GM12865 (cell line): ENCODE data around the gene GIMD1.
"Not testable (repeated sequence)": the region's sequence is repeated elsewhere in the genome, so short reads cannot be mapped to it uniquely, and the experiment has no call there.

Source experiments
- DNase-seq: peaks from one replicate; pipeline ENCODE4 v3.0.0; 2010; ENCODE audit warnings: low read depth
- H3K4me3 ChIP-seq: 2 replicates; pipeline ENCODE4 v1.5.1; 2011; ENCODE audit warnings: mild to moderate bottlenecking, low read depth, low read length, control low read depth
- CTCF ChIP-seq: IDR thresholded peaks from 2 replicates; pipeline ENCODE4 v1.5.1; 2011; ENCODE audit warnings: low read length, control low read depth, low read depth, inconsistent platforms; ENCODE audit not compliant: insufficient read depth; ENCODE audit errors: missing control alignments

GIMD1 gene

GRCh38 chr4:106368678-106369077, at the start of gene GIMD1:
GIMD1 (minus strand) TSS chr4:106368778; CDS start chr4:106367435, 1,343 bp downstream.
- no peak within 1 kb of the TSS for H3K4me3 ChIP-seq
- no peak for TF ChIP-seq CTCF
- no peak for DNase-seq

- no peak for TF ChIP-seq CTCF
- H3K4me3 ChIP-seq: no peak overlapping the region
- no peak for DNase-seq
Observed at GRCh38 chr4:106414366-106414765, 45.8 kb upstream of the GIMD1 start.

DNA sequence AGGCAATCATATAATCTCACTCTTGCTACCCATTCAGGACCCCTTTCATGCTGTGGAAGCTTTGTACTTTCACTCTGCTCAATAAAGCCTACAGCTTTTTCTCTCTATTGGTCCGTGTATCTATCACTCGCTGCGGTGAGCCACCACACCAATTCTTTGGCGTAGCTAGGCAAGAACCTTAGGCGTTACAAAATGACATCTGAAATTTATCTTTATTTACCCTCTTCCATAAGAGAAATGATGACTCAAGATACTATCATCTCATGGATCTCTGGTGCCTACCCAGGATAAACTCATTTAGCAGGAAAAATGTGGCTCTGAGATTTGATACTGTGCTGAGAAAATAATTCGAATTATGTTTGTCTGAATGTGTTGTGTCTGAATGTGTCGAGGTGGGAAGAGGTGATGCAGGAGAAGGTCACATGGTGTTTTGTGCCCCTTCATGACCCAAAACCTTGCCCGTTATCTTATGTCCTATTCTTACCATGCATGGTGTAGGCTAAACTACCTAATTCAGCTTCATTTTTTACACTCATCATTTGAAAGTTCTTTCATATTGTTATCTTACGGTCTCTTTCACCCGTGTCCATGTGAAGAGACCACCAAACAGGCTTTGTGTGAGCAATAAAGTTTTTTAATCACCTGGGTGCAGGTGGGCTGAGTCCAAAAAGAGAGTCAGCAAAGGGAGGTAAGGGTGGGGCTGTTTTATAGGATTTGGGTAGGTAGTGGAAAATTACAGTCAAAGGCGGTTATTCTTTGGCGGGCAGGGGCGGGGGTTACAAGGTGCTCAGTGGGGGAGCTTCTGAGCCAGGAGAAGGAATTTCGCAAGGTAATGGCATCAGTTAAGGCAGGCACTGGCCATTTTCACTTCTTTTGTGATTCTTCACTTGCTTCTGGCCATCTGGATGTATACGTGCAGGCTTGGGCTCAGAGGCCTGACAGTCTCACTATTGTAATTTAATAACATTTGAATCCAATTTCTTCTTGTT, 41.6 kb upstream of the GIMD1 start:
- no peak for DNase-seq
- H3K4me3 ChIP-seq: no peak overlapping the region
- no peak for TF ChIP-seq CTCF

DNA sequence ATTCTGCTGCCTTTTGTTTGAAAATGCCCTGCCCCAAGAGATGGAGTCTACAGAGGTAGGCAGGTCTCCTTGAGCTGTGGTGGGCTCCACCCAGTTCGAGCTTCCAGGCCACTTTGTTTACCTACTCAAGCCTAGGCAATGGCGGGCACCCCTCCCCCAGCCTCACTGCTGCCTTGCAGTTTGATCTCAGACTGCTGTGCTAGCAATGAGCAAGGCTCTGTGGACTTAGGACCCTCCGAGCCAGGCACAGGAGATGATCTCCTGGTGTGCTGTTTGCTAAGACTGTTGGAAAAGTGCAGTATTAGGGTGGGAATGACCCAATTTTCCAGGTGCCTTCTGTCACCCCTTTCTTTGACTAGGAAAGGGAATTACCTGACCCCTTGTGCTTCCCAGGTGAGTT, 39.4 kb upstream of the GIMD1 start:
- not testable (repeated sequence) for DNase-seq, H3K4me3 ChIP-seq

DNA sequence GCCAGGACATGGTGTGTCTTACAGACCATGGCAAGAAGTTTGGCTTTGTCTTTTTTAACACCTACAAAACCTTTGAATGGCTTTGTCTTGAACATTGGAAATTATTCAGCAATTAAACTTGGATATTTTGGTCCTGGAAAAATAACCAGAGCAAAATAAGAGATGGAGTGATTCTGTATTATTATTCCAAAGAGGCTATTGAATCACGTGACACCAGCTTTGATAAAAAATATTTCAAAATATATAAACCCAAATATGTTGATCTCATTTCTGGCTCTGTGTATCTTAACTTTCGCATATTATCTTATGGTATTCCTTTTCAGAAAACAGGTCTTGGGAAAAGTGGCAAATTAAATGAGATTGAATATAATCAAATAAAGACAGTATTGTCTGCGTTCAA, 32.6 kb upstream of the GIMD1 start:
- TF ChIP-seq CTCF: no peak
- H3K4me3 ChIP-seq: no peak overlapping the region
- no peak for DNase-seq

GRCh38 chr4:106398898-106399297, 30.3 kb upstream of the GIMD1 start:
- not testable (repeated sequence) for DNase-seq, H3K4me3 ChIP-seq

DNA sequence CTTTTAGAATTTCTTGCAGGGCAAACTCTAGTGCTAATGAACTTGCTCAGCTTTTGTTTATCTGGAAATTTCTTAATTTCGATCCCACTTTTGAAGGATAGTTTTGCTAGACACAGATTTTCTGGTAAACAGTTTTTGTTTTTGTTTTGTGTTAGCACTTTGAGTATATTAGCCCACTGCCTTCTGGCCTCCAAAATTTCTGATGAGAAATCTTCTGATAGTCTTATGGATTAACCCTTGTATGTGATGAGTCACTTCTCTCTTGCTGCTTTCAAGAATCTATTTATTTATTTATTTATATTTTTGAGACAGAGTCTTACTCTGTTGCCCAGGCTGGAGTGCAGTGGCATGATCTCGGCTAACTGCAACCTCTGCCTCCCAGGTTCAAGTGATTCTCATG, 27.0 kb upstream of the GIMD1 start:
- H3K4me3 ChIP-seq: no peak overlapping the region
- no peak for DNase-seq
- no peak for TF ChIP-seq CTCF

DNA sequence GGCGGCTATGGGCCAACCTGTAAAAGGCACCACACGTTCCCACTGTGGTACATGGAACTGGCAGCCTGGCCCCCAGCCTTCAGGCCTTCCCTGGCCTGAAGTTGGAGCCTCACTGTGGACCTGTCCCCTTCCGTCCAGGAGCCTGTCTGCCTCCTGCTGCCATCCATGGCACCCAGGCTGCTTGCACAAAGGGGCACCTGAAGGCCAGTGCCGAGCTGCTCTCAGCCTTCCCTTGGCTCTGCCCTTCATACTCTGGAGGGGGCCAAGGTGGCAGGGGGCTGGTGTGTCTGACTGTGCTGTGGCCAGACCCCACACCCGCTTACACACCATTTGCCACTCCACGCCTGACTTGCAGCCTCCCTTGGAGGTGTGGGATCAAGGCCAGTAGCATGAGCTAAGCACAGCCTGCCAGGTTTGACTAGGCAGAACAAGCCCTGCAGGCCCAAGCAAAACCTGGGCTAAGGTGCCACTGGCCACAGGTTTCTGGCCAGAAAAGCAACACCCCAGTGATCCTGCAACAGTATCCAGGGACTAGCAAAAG, 17.3 kb upstream of the GIMD1 start:
- no peak for TF ChIP-seq CTCF
- DNase-seq: no peak
- H3K4me3 ChIP-seq: no peak overlapping the region
